Mesothelial cell of epicardium (in vitro differentiated cells): ENCODE data around the gene MTHFR. TPM values are rescaled to one million over a fixed set of nuclear protein-coding genes. Genes with fewer than 3 reads are reported as not detected.

ENCODE experiments used
- DNase-seq, 2 experiments: peaks; one replicate each; pipeline ENCODE4 v3.0.0; 2021; ENCODE audit warnings: low spot score in 2 of 2; ENCODE audit not compliant: unreplicated experiment in 2 of 2
- H3K27ac Mint-ChIP-seq: 2 replicates; pipeline ENCODE4 v1.8.0; 2021; ENCODE audit warnings: mixed read lengths
- H3K27me3 Mint-ChIP-seq: 2 replicates; pipeline ENCODE4 v1.8.0; 2021; ENCODE audit warnings: low read depth, mixed read lengths
- H3K36me3 Mint-ChIP-seq: 2 replicates; pipeline ENCODE4 v1.8.0; 2021; ENCODE audit warnings: mixed read lengths
- H3K4me1 Mint-ChIP-seq: 2 replicates; pipeline ENCODE4 v1.8.0; 2021; ENCODE audit warnings: mixed read lengths
- H3K4me3 Mint-ChIP-seq: 2 replicates; pipeline ENCODE4 v1.8.0; 2021; ENCODE audit warnings: mild to moderate bottlenecking, moderate library complexity, mixed read lengths
- H3K9me3 Mint-ChIP-seq: 2 replicates; pipeline ENCODE4 v1.8.0; 2021; ENCODE audit warnings: mixed read lengths
- CTCF ChIP-seq: fragments of 200-600 bp; sonication (generic); IDR thresholded peaks from one replicate; pipeline ENCODE4 v1.5.0; 2021; ENCODE audit warnings: antibody characterized with exemption; ENCODE audit not compliant: unreplicated experiment
- total RNA-seq: library from RNA; stranded (reverse); gene quantifications from 3 replicates; pipeline ENCODE4 v1.2.1, GENCODE V29; 2021

MTHFR gene
- total RNA-seq, 1 donor from 2014 or later = 39.2 TPM

DNA sequence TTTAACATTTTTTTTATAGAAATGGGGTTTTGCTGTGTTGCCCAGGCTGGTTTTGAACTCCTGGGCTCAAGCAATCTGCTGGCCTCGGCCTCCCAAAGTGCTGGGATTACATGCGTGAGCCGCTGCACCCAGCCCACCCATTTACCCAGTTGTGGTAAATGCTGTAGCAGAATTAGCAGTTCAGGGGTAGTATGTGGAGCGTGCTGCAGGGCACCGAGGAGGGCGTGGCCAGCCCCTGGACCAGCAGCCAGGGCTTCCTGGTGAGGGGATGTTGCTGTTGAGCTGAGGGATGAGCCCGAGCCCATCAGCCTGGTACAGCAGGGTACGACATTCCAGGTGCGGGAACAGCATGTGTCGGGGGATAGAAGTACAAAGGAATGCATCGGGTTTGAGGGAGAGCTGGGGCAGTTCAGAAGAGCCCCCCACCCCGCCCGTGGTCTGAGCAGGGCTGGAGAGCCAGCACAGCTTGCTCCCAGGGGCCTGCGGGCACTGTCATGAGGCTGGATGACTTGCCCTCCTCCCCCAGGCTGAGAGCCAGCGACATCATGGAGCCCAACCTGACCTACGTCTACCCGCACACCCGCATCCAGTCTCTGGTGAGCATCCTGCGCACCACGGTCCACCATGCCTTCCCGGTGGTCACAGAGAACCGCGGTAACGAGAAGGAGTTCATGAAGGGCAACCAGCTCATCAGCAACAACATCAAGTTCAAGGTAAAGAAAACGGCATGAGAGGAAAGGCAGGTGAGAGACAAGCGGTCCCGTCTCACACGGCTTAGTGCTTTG is 29.9 kb upstream of the MTHFR start:
- DNase-seq = no peak
- no peak for TF ChIP-seq CTCF
- Mint-ChIP-seq H3K27ac (no peak overlapping the region), H3K4me1 (peaks cover under 1% of the 10 kb centered on the region), H3K36me3 (peaks cover 22% of the 10 kb centered on the region), H3K9me3 (no peaks in the 10 kb centered on the region), H3K4me3 (no peak overlapping the region), H3K27me3 (no peaks in the 10 kb centered on the region)

DNA sequence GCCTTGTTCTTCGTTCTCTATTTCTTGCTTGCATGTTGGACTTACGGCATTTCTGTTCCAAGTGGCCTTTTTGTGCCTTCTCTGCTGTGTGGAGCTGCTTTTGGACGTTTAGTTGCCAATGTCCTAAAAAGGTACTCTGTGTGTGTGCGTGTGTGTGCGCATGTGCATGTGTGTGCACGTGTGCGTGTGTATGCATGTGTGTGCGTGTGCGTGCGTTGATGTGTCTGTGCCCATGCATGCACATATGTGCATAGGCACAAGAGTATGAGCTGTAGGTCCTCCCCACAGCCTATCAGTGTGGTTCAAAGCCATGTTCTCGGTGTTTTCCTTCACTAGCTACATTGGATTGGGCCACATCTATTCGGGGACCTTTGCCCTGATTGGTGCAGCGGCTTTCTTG is 28.1 kb upstream of the MTHFR start:
- H3K36me3 Mint-ChIP-seq = peaks cover 30% of the 10 kb centered on the region
- H3K27me3 Mint-ChIP-seq = no peaks in the 10 kb centered on the region
- H3K27ac Mint-ChIP-seq = no peak overlapping the region
- H3K9me3 Mint-ChIP-seq = no peaks in the 10 kb centered on the region
- H3K4me1 Mint-ChIP-seq = no peaks in the 10 kb centered on the region
- DNase-seq = no peak
- no peak overlapping the region for H3K4me3 Mint-ChIP-seq
- TF ChIP-seq CTCF = no peak

DNA sequence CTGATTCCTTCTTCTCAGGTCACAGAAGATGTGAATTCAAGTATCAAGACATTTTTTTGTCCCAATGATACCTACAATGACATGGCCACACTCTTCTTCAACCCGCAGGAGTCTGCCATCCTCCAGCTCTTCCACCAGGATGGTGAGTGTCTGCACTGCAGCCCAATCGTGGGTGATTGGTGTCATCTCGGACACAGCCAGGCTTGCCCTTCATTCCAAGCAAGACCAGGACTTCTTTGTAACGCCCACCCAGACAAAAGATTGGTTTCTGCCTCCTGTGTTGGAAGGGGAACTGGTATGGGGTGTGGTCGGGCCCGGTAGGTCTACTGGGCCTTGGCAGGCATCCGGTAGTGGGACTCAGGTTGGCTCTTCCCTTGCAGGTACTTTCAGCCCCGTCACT is 27.7 kb upstream of the MTHFR start:
- no peak for DNase-seq
- H3K36me3 Mint-ChIP-seq = peaks cover 31% of the 10 kb centered on the region
- no peak overlapping the region for H3K4me3 Mint-ChIP-seq
- H3K4me1 Mint-ChIP-seq = no peaks in the 10 kb centered on the region
- no peaks in the 10 kb centered on the region for H3K27me3 Mint-ChIP-seq
- no peak overlapping the region for H3K27ac Mint-ChIP-seq
- H3K9me3 Mint-ChIP-seq = no peaks in the 10 kb centered on the region
- no peak for TF ChIP-seq CTCF

DNA sequence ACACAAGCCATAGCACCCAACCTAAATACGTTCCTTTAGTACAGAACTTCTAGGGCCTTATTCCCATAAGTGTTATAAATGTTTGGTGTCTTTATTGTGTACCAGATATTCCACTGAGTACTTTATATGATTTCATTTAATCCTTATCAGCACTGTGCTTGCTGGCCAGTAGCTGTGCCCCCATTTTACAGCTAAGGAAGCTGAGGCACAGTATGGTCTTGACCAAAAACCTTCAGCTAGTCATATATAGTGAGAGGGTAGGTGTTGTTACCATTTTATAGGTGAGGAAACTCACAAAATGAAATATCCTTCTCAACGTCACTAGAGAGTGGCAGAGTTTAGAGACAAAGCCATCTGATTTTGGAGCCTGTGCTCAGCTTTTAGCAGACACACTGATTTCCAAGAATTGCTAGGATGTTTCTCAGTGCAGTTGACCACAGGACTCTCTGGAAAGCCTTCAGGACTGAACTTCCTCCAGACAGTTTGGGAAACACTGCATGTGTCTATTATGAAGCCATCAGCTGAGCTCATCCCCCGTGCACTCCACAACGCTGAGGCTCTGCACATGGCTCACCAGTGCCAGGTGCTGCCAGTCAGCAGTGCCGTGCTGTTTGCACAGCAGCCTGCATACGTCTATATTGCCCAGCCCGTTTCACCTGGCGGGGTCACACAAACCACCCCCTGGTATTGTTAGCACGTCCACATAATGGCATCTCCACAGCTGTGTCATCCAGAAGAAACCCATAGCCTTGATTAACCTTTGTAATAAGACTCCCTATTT is 26.4 kb upstream of the MTHFR start:
- Mint-ChIP-seq H3K4me1 (no peaks in the 10 kb centered on the region), H3K36me3 (peaks cover 38% of the 10 kb centered on the region), H3K27me3 (no peaks in the 10 kb centered on the region), H3K4me3 (no peak overlapping the region), H3K27ac (no peak overlapping the region), H3K9me3 (no peaks in the 10 kb centered on the region)
- no peak for DNase-seq
- no peak for TF ChIP-seq CTCF

- H3K27ac Mint-ChIP-seq = no peak overlapping the region
- H3K4me1 Mint-ChIP-seq = no peaks in the 10 kb centered on the region
- H3K27me3 Mint-ChIP-seq = no peaks in the 10 kb centered on the region
- no peaks in the 10 kb centered on the region for H3K9me3 Mint-ChIP-seq
- no peak for TF ChIP-seq CTCF
- H3K36me3 Mint-ChIP-seq = peaks cover 35% of the 10 kb centered on the region
- H3K4me3 Mint-ChIP-seq = no peak overlapping the region
- DNase-seq = no peak
These were observed 22.7 kb upstream of the MTHFR start for GRCh38 chr1:11828511-11828910.
